ENCODE measurements around the gene TM4SF18. TPM values are rescaled to one million over a fixed set of nuclear protein-coding genes. Genes with fewer than 3 reads are reported as not detected.
A peak's percentile ranks its signal among the peaks of the same experiment; 100 is the strongest.
"Not testable (repeated sequence)": the region's sequence is repeated elsewhere in the genome, so short reads cannot be mapped to it uniquely, and the experiment has no call there.

The TM4SF18 gene
- total RNA-seq, 4 donors from 2014 or later = 4.1 to 13.6 (median 5.9) TPM

GRCh38 chr3:149340310-149340933 is 7.0 kb upstream of the TM4SF18 start:
- Histone ChIP-seq H3K4me3 (peak overlapping the region in 1 of 4 donors; percentile 1), H3K27me3 (no peaks in the 10 kb centered on the region), H3K36me3 (no peaks in the 10 kb centered on the region), H3K9me3 (no peaks in the 10 kb centered on the region), H3K4me1 (peaks cover 0 to 22% of the 10 kb centered on the region in 2 donors), H3K27ac (peak overlapping the region; percentile 63 to 81 (median 71))
- DNase-seq = no peak
- ATAC-seq = peak; percentile 45 to 49
- in situ Hi-C loops (cut with MboI; ENCODE audit: low sequenced_read_pairs in 4 of 4) = no loop called here
- no peak for TF ChIP-seq POLR2A (IDR thresholded peaks at IDR 0.05)
- TF ChIP-seq CTCF (IDR thresholded peaks at IDR 0.05 in 4 of 5, conservative IDR thresholded peaks at IDR 0.05 in 1 of 5) = no peak
- intact Hi-C loops (cut with DNase I; ENCODE audit: low total_unique reads) = no loop called here

DNA sequence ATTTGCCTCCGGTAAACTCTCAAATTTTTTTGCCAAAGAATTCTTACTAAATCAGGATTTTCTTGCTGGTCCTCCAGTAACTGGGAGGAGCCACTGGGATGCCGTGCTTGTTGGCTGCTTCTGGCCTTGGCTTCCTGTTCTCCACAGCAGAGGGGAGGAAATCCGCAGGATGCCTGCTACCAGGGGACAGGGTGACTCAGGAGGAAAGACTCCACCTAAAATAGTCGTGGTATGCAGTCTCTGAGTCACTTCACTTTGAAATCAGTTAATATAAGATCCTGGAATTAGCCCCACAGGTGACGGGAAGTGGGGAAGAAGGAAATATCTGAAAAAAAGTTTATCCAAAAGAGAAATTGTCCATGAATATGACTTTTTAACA is 6.5 kb upstream of the TM4SF18 start:
- peaks cover 0 to 22% of the 10 kb centered on the region in 2 donors for H3K4me1 ChIP-seq
- H3K9me3 ChIP-seq = no peaks in the 10 kb centered on the region
- peak; percentile 47 to 80 for DNase-seq
- intact Hi-C loops (cut with DNase I; ENCODE audit: low total_unique reads) = no loop called here
- H3K27ac ChIP-seq = peak overlapping the region; percentile 63 to 81 (median 71)
- peak overlapping the region in 1 of 4 donors; percentile 1 for H3K4me3 ChIP-seq
- in situ Hi-C loops (cut with MboI; ENCODE audit: low sequenced_read_pairs in 4 of 4) = no loop called here
- peak; percentile 93 to 94 for ATAC-seq
- TF ChIP-seq CTCF (IDR thresholded peaks at IDR 0.05 in 4 of 5, conservative IDR thresholded peaks at IDR 0.05 in 1 of 5) = no peak
- TF ChIP-seq POLR2A (IDR thresholded peaks at IDR 0.05) = no peak
- no peaks in the 10 kb centered on the region for H3K27me3 ChIP-seq
- H3K36me3 ChIP-seq = no peaks in the 10 kb centered on the region

DNA sequence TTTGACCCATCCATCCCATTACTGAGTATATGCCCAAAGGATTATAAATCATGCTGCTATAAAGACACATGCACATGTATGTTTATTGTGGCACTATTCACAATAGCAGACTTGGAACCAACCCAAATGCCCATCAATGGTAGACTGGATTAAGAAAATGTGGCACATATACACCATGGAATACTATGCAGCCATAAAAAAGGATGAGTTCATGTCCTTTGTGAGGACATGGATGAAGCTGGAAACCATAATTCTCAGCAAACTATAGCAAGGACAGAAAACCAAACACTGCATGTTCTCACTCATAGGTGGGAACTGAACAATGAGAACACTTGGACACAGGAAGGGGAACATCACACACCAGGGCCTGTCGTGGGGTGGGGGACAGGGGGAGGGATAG is 4.0 kb upstream of the TM4SF18 start:
- ATAC-seq; H3K27me3 ChIP-seq; intact Hi-C loops (cut with DNase I; ENCODE audit: low total_unique reads); in situ Hi-C loops (cut with MboI; ENCODE audit: low sequenced_read_pairs in 4 of 4); DNase-seq; H3K4me3 ChIP-seq; H3K36me3 ChIP-seq; H3K9me3 ChIP-seq: not testable (repeated sequence)
- peaks cover 0 to 22% of the 10 kb centered on the region in 2 donors for H3K4me1 ChIP-seq
- peak overlapping the region in 2 of 4 donors; percentile 31 to 39 for H3K27ac ChIP-seq

DNA sequence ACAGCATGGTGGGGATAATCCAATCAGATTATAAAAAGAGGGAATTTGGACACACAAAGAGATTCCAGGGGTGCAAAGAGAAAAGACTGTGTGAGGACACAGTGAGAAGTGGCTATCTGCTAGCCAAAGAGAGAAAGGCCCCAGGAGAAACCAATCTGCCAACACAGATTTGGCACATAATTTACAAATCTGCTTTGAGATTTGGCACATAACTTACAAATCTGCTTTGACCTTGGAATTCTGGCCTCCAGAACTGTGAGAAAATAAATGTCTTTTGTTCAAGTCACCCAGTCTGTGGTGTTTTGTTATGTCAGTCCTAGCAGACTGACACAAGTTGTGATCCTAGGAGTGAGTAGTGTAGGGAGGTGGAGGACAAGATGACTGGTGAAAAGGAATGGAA is 3.5 kb upstream of the TM4SF18 start:
- Histone ChIP-seq H3K9me3 (no peaks in the 10 kb centered on the region), H3K4me1 (peaks cover 0 to 22% of the 10 kb centered on the region in 2 donors), H3K4me3 (no peak overlapping the region), H3K27ac (peak overlapping the region; percentile 13 to 46 (median 35)), H3K36me3 (no peaks in the 10 kb centered on the region), H3K27me3 (no peaks in the 10 kb centered on the region)
- intact Hi-C loops (cut with DNase I; ENCODE audit: low total_unique reads) (no loop called here), in situ Hi-C loops (cut with MboI; ENCODE audit: low sequenced_read_pairs in 4 of 4) (no loop called here)
- ATAC-seq (no peak), DNase-seq (no peak)
- TF ChIP-seq CTCF (IDR thresholded peaks at IDR 0.05 in 4 of 5, conservative IDR thresholded peaks at IDR 0.05 in 1 of 5) (no peak), POLR2A (IDR thresholded peaks at IDR 0.05) (no peak)

DNA sequence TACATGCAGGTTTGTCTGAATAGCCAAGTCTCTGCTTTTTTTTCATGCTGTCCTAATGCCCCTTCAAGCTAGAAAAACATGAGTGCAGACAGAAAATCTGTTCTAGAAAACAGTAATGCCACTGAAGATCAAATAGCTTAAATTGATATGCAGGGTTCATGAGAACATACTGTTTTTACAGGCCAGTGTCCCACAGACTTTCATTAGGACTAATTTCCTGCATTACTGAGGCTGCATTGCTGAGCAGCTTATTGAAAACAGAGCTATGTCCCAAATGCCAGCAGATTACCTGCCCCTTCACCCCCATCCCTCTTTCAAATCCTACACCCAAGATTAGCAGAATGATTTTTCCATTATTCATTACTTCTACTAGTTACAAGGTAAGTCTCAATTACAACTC is 665 bp downstream of the TM4SF18 start:
- H3K36me3 ChIP-seq = no peaks in the 10 kb centered on the region
- no peak for ATAC-seq
- TF ChIP-seq CTCF (IDR thresholded peaks at IDR 0.05 in 4 of 5, conservative IDR thresholded peaks at IDR 0.05 in 1 of 5) (no peak), POLR2A (IDR thresholded peaks at IDR 0.05) (no peak)
- no peaks in the 10 kb centered on the region for H3K27me3 ChIP-seq
- no peak for DNase-seq
- H3K4me3 ChIP-seq = peak overlapping the region in 3 of 4 donors; percentile 13 to 43 (median 25)
- in situ Hi-C loops (cut with MboI; ENCODE audit: low sequenced_read_pairs in 4 of 4) (no loop called here), intact Hi-C loops (cut with DNase I; ENCODE audit: low total_unique reads) (no loop called here)
- no peaks in the 10 kb centered on the region for H3K4me1 ChIP-seq
- H3K27ac ChIP-seq = peak overlapping the region; percentile 31 to 72 (median 58)
- H3K9me3 ChIP-seq = no peaks in the 10 kb centered on the region

Data from gastrocnemius medialis (tissue), 4 donors.